H1 (cell line): ENCODE measurements around the gene PVALB. TPM values are rescaled to one million over a fixed set of nuclear protein-coding genes. Genes with fewer than 3 reads are reported as not detected.

Source experiments
- CTCF ChIA-PET: fragments of 300-600 bp; sonication (Branson Sonifier 250); formaldehyde crosslinking; loops from one replicate; lab custom pipeline; 2021; ENCODE audit not compliant: partially characterized antibody; lab: Charles Lee
- POLR2A ChIA-PET: fragments of 300-600 bp; sonication (Branson Sonifier 250); formaldehyde crosslinking; loops from one replicate; lab custom pipeline; 2021; ENCODE audit warnings: inconsistent platforms; ENCODE audit not compliant: partially characterized antibody; lab: Charles Lee
- DNase-seq, 2 experiments: peaks; one replicate each; pipeline versions ENCODE4 v3.0.0 to v3.0.0-alpha.2; 2010 to 2022; ENCODE audit warnings: low spot score in 2 of 2, low read depth in 1 of 2, mixed read lengths in 1 of 2
- FAIRE-seq: peaks from 2 replicates; lab custom pipeline; 2011; peaks lifted over from hg19 to GRCh38; lab: Jason Lieb, UNC
- H2AFZ ChIP-seq: 2 replicates; pipeline ENCODE4 v1.8.1; 2012; ENCODE audit warnings: low read length, inconsistent platforms
- H2AK5ac ChIP-seq: 2 replicates; pipeline ENCODE4 v1.6.1; 2013; ENCODE audit warnings: low read depth, low read length
- H2BK120ac ChIP-seq: replicated peaks from 2 replicates; pipeline ENCODE3; 2013; ENCODE audit warnings: low read depth, low read length, inconsistent platforms
- H2BK12ac ChIP-seq: 2 replicates; pipeline ENCODE4 v1.6.1; 2013; ENCODE audit warnings: low read depth, low read length
- H2BK15ac ChIP-seq: 2 replicates; pipeline ENCODE4 v1.6.1; 2013; ENCODE audit warnings: low read length
- H2BK20ac ChIP-seq: 2 replicates; pipeline ENCODE4 v1.6.1; 2013; ENCODE audit warnings: low read length
- H2BK5ac ChIP-seq: 2 replicates; pipeline ENCODE4 v1.6.1; 2013; ENCODE audit warnings: low read depth, low read length
- H3K14ac ChIP-seq: 2 replicates; pipeline ENCODE4 v1.6.1; 2013; ENCODE audit warnings: inconsistent platforms; ENCODE audit not compliant: insufficient read length
- H3K18ac ChIP-seq: 2 replicates; pipeline ENCODE4 v1.6.1; 2013; ENCODE audit warnings: low read length; ENCODE audit errors: extremely low read depth
- H3K23ac ChIP-seq: 2 replicates; pipeline ENCODE4 v1.6.1; 2013; ENCODE audit warnings: inconsistent platforms; ENCODE audit not compliant: insufficient read length
- H3K23me2 ChIP-seq: 2 replicates; pipeline ENCODE4 v1.6.1; 2013; ENCODE audit warnings: low read depth, low read length
- H3K27ac ChIP-seq: 2 replicates; pipeline ENCODE4 v1.6.1; 2011; ENCODE audit warnings: low read depth, low read length, inconsistent platforms
- H3K27me3 ChIP-seq, 4 experiments: replicated peaks in 1 of 4; 1 replicate in 1 of 4; 2 replicates in 3 of 4; pipeline versions ENCODE4 v1.6.1 to v1.8.1; 2011 to 2013; ENCODE audit warnings: low read length in 3 of 4, mild to moderate bottlenecking in 3 of 4, inconsistent platforms in 2 of 4, mixed read lengths in 2 of 4, moderate library complexity in 1 of 4; ENCODE audit not compliant: control insufficient read depth in 3 of 4, insufficient read depth in 3 of 4; ENCODE audit errors: extremely low read depth in 1 of 4
- H3K36me3 ChIP-seq, 4 experiments: 2 replicates each; pipeline versions ENCODE4 v1.6.1 to v1.8.1; 2011 to 2013; ENCODE audit warnings: mild to moderate bottlenecking in 4 of 4, low read length in 3 of 4, moderate library complexity in 2 of 4, control low read depth in 1 of 4, inconsistent platforms in 1 of 4; ENCODE audit not compliant: insufficient read depth in 4 of 4, control insufficient read depth in 2 of 4
- H3K4ac ChIP-seq: replicated peaks from 2 replicates; pipeline ENCODE3; 2013; ENCODE audit warnings: low read length, low read depth, mixed read lengths, inconsistent platforms; ENCODE audit not compliant: insufficient read length
- H3K4me1 ChIP-seq, 4 experiments: replicated peaks in 1 of 4; 1 replicate in 1 of 4; 2 replicates in 3 of 4; pipeline versions ENCODE4 v1.6.1 to v1.8.1; 2011 to 2013; ENCODE audit warnings: low read length in 3 of 4, inconsistent platforms in 2 of 4, mixed read lengths in 1 of 4; ENCODE audit not compliant: insufficient read depth in 4 of 4, control insufficient read depth in 3 of 4
- H3K4me2 ChIP-seq, 2 experiments: 2 replicates each; pipeline versions ENCODE4 v1.6.1 to v1.8.1; 2011 to 2013; ENCODE audit warnings: low read depth in 2 of 2, low read length in 2 of 2, control low read depth in 1 of 2, inconsistent platforms in 1 of 2, mild to moderate bottlenecking in 1 of 2; ENCODE audit not compliant: insufficient read depth in 1 of 2
- H3K4me3 ChIP-seq, 4 experiments: fragments of 200-600, 300-600 bp in 1 of 4; sonication (generic), shearing (Covaris generic), sonication (Bioruptor Twin) in 1 of 4; 2 replicates each; pipeline versions ENCODE4 v1.5.1 to v1.8.1; 2011 to 2016; ENCODE audit warnings: low read length in 4 of 4, low read depth in 3 of 4, control low read depth in 2 of 4, inconsistent platforms in 2 of 4, mild to moderate bottlenecking in 2 of 4, mixed read lengths in 1 of 4, moderate library complexity in 1 of 4; ENCODE audit not compliant: insufficient read depth in 2 of 4; ENCODE audit errors: extremely low read depth in 1 of 4
- H3K56ac ChIP-seq: replicated peaks from 2 replicates; pipeline ENCODE3; 2013; ENCODE audit warnings: low read depth, mild to moderate bottlenecking, mixed read lengths, low read length, inconsistent platforms; ENCODE audit not compliant: insufficient read length
- H3K79me1 ChIP-seq: 2 replicates; pipeline ENCODE4 v1.6.1; 2013; ENCODE audit warnings: low read depth, low read length, control low read depth
- H3K79me2 ChIP-seq, 2 experiments: 2 replicates each; pipeline versions ENCODE4 v1.6.1 to v1.8.1; 2012 to 2013; ENCODE audit warnings: low read length in 2 of 2, mild to moderate bottlenecking in 2 of 2, inconsistent platforms in 1 of 2; ENCODE audit not compliant: insufficient read depth in 2 of 2, control insufficient read depth in 1 of 2
- H3K9ac ChIP-seq, 4 experiments: replicated peaks in 1 of 4; 1 replicate in 1 of 4; 2 replicates in 3 of 4; pipeline versions ENCODE4 v1.6.1 to v1.8.1; 2011 to 2013; ENCODE audit warnings: low read depth in 3 of 4, low read length in 3 of 4, control low read depth in 2 of 4, mild to moderate bottlenecking in 2 of 4, moderate library complexity in 2 of 4, inconsistent platforms in 1 of 4; ENCODE audit errors: extremely low read depth in 1 of 4
- H3K9me3 ChIP-seq, 2 experiments: 2 replicates each; pipeline versions ENCODE4 v1.6.1 to v1.8.1; 2012 to 2013; ENCODE audit warnings: mild to moderate bottlenecking in 2 of 2, moderate library complexity in 2 of 2, control low read depth in 1 of 2, inconsistent platforms in 1 of 2, low read depth in 1 of 2, low read length in 1 of 2, mixed read lengths in 1 of 2; ENCODE audit not compliant: insufficient read depth in 2 of 2
- H4K20me1 ChIP-seq, 2 experiments: replicated peaks in 1 of 2; 2 replicates each; pipeline versions ENCODE3 to v1.8.1; 2011 to 2013; ENCODE audit warnings: inconsistent platforms in 2 of 2, low read length in 2 of 2, mild to moderate bottlenecking in 1 of 2; ENCODE audit not compliant: insufficient read depth in 2 of 2, control insufficient read depth in 1 of 2
- H4K5ac ChIP-seq: 2 replicates; pipeline ENCODE4 v1.6.1; 2013; ENCODE audit warnings: low read length, low read depth, mixed read lengths, inconsistent platforms; ENCODE audit not compliant: insufficient read length
- H4K8ac ChIP-seq: 2 replicates; pipeline ENCODE4 v1.8.0; 2013; ENCODE audit warnings: mild to moderate bottlenecking, moderate library complexity, low read length, inconsistent platforms; ENCODE audit not compliant: insufficient read depth; ENCODE audit errors: extremely low read depth
- H4K91ac ChIP-seq: replicated peaks from 2 replicates; pipeline ENCODE3; 2013; ENCODE audit warnings: low read length, mixed read lengths, inconsistent platforms; ENCODE audit not compliant: insufficient read length
- ASH2L ChIP-seq: fragments of 200-600, 300-600 bp; sonication (generic); IDR thresholded peaks from one replicate; pipeline ENCODE4 v1.7.1; 2017; ENCODE audit warnings: low read length
- BRCA1 ChIP-seq: IDR thresholded peaks from 2 replicates; pipeline ENCODE4 v1.6.1; 2012; ENCODE audit warnings: low read depth, low read length, improper control_type of control experiment
- GTF2F1 ChIP-seq: IDR thresholded peaks from 2 replicates; pipeline ENCODE4 v1.6.1; 2012; ENCODE audit warnings: low read depth, low read length, improper control_type of control experiment, borderline replicate concordance
- POLR2AphosphoS5 ChIP-seq: IDR thresholded peaks from 2 replicates; pipeline ENCODE4 v1.6.1; 2011; ENCODE audit warnings: low read depth, low read length
- TBP ChIP-seq: IDR thresholded peaks from 2 replicates; pipeline ENCODE4 v1.6.1; 2011; ENCODE audit warnings: low read depth, low read length, improper control_type of control experiment
- WGBS, 2 experiments: shearing (Covaris generic) in 1 of 2; methylation state at CpG; one replicate each; pipeline versions ENCODE4 v1.1.6 to v1.1.7; 2013 to 2015; ENCODE audit warnings: low lambda C conversion rate in 2 of 2, mixed read lengths in 2 of 2, inconsistent platforms in 1 of 2, low coverage in 1 of 2, missing lambda C conversion rate in 1 of 2; ENCODE audit not compliant: insufficient replicate concordance in 2 of 2, insufficient coverage in 1 of 2, insufficient read length in 1 of 2; ENCODE audit errors: extremely low coverage in 1 of 2, missing lambda C conversion rate in 1 of 2; 5-methylcytosine and 5-hydroxymethylcytosine counted together
- polyA plus RNA-seq, 7 experiments: library from polyadenylated mRNA; depleted of rRNA in 3 of 7; stranded (reverse) in 5 of 7; unstranded in 2 of 7; fragments of >200 nt in 5 of 7; fragments of 200-250 nt in 2 of 7; gene quantifications; 1 replicate in 5 of 7; 2 replicates in 1 of 7; 4 replicates in 1 of 7; pipeline versions ENCODE4 v1.2.1 to v1.2.3, GENCODE V29; 2011 to 2013; ENCODE audit warnings: missing spikeins in 2 of 7, mixed read lengths in 2 of 7
- total RNA-seq: library from RNA; stranded (reverse); fragmentation: NEBNext Ultra II Directional; extraction: Animal tissue kit (Norgen Biotek cat#: 25700); gene quantifications from 2 replicates; pipeline ENCODE4 v1.2.1, GENCODE V29; 2021

Gene PVALB
- total and polyA plus RNA-seq, 2 of the 8 experiments (the other 6 are each of a cell fraction or from before 2014, with no cell fraction given), result 1.7 to 5.4 TPM

DNA sequence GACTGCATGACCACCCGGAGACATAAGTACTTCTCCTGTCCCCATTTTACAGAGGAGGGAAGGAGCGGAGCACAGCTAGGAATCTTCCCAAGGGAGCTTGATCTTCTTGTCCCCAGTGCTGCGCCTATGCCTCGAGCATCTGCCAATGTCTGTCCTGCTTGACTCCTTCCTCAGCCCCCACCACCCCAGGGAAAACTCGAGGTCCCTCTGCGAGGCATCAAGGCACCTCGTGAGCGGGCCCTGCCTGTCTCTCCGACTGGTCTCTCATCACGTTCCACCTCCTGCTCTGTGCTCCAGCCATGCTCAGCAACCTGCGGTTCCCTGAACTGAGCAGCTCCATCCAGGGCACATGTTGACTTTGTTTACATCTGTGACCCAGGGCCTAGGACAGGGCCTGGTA, 46.4 kb upstream of the PVALB start:
- no peak for FAIRE-seq

More for the DNA sequence above, 46.4 kb upstream of the PVALB start:
- Histone ChIP-seq H4K5ac (no peak overlapping the region), H2BK120ac (no peak overlapping the region), H2BK15ac (no peak overlapping the region), H2BK20ac (no peak overlapping the region), H3K79me2 (no peaks in the 10 kb centered on the region), H4K20me1 (no peaks in the 10 kb centered on the region), H4K8ac (no peak overlapping the region), H3K14ac (no peak overlapping the region), H3K56ac (no peak overlapping the region), H2BK5ac (no peak overlapping the region), H2BK12ac (no peak overlapping the region), H3K4me2 (no peak overlapping the region), H3K4me1 (peaks cover 0 to 3% (median 0%) of the 10 kb centered on the region in 4 experiments; a peak in 3 of 7 replicates), H3K9ac (no peak overlapping the region), H3K23me2 (no peaks in the 10 kb centered on the region), H3K23ac (no peak overlapping the region), H4K91ac (no peak overlapping the region), H3K18ac (no peak overlapping the region), H3K9me3 (no peaks in the 10 kb centered on the region), H3K27ac (no peak overlapping the region), H3K4me3 (no peak overlapping the region), H2AFZ (no peak overlapping the region; the same call in 1 of the 2 replicates), H3K36me3 (no peaks in the 10 kb centered on the region), H3K27me3 (no peaks in the 10 kb centered on the region; a peak in 2 of 7 replicates), H3K79me1 (no peaks in the 10 kb centered on the region), H3K4ac (no peak overlapping the region), H2AK5ac (no peak overlapping the region)
- ChIA-PET POLR2A (no interaction called here), CTCF (no interaction called here)
- TF ChIP-seq GTF2F1 (no peak), ASH2L (no peak), BRCA1 (no peak), POLR2AphosphoS5 (no peak), TBP (no peak)
- DNase-seq, result no peak
- WGBS, 2 experiments, result 81% methylated on average over 11 of the region's 11 CpGs; no CpG with 5 or more reads in 1 of the 2 experiments
